GM19324 (cell line): Measurements from ENCODE around the gene S100P.

Source experiments
- ATAC-seq: cut with Tn5 transposase; IDR thresholded peaks from one replicate; pipeline ENCODE4 v1.9.1; 2021; ENCODE audit warnings: mild to moderate bottlenecking, moderate library complexity; ENCODE audit not compliant: unreplicated experiment, low FRiP score

The S100P gene

DNA sequence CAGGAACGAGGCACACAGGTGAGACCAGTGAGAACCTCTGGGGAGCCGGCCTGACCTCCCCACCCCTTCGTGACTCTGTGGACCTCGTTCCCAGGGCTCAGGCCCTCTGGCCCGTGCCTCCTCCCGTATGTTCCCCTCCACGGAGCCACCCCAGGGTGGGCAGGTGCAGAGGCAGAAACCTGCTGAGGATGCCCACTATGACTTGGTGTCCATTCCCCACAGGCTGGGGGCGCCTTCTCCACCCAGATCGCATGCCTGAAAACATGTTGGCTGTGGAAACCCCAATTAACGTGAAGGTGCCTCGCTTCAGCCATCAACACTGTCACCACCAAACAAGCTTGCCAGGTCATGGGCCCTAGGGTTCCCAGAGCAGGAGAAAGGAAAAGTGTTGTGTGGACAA is 49.3 kb downstream of the S100P start:
- ATAC-seq, result no peak
